Erythroblast (primary cell): Measurements from ENCODE around the gene MRPS14.

ENCODE experiments used
- DNase-seq, 2 experiments: peaks; one replicate each; lab custom pipeline; 2025; lab: John Stamatoyannopoulos, UW
- GATA1 ChIP-seq: IDR thresholded peaks from 2 replicates; pipeline ENCODE4 v1.6.1; 2011; ENCODE audit warnings: low read depth, mild to moderate bottlenecking, control low read depth, low read length, moderate library complexity
- POLR2A ChIP-seq: IDR thresholded peaks from 2 replicates; pipeline ENCODE4 v1.6.1; 2011; ENCODE audit warnings: mild to moderate bottlenecking, low read length

MRPS14 gene

DNA sequence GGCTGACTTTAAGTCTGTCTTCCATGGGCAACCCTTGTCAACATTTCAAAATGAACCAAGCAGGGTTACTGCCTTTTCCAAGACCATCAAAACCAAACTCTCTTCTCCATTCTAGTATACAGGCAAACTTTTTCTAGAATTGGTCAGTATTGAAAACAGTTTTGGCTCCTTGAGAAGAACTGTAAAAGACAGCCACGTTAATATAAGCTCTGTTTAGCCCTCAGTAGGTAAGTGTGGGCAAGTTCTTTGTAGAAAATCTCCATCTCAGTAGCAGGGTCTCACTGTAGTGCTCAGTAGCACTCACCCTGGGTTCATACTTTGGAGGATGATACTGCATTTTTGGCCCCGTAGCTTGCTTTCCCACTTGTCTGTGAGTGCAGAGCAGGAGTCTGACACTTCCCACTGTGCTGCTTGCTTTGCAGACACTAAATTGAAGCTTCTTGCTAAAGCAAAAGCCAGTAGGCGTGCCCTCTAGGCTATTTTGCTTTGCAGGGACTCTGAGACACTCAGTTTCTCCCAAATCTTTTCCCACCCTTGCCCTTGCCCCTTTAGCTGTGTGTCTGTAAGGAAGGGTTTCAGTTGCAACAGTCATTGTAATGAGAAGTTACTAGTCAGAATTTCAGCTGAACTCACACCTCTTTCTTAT, 57.7 kb downstream of the MRPS14 start:
- DNase-seq: peak; percentile 55 to 66

DNA sequence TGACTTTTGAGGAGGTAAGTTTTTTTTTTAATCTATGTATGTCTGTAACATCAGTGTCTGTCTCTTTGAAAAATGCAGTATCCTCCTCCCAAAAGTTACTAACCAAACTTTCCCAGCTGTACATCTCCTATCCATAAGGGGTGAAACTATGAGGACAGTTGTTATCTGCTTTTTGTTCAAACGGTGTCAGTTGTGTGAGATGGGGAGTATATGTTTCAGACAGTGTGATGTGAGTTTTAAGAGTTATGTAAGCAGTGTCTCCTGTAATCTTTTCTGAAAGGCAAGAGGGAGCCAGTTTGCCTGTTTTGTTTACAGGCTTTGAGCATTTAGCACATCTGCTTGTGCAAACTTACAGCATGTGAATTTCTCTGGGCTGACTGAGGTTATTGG, 58.3 kb downstream of the MRPS14 start:
- DNase-seq: peak; percentile 52

More for the DNA sequence above, 57.7 kb downstream of the MRPS14 start:
- peak; percentile 37 for TF ChIP-seq POLR2A
- no peak for TF ChIP-seq GATA1

DNA sequence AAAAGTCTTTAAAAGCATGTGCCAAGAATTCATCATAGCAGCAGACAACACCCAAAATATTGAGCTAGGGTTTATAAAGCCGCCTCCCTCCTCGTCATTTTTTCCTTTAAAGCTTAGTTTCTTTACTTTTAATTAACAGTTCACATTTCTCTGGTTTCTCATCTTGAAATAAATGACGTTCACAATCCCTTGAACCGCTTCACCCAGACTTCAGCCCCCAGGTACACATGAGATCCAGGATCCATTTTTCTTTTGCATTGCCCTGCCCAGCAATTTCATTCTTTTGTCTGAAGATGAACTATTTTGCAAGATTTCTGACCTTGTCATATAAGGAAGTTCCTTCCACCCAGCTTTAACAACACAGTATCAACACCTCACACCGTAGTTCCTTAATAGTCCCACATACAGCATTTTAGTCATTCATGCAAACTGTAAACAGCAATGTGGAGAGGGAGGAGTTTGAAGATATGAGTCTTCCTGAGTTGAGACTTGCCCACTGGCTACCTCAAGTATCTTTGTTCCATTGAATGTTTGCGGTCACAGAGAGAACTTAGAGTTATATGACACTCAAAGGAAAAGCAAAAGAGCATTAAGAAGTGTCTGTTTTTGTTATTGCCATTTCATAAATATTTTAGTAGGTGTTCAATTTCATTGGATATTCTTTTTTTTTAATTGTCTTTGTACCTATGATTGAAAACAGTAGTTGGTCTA, 58.8 kb downstream of the MRPS14 start:
- peak; percentile 68 to 79 for DNase-seq

More for the DNA sequence above, 58.3 kb downstream of the MRPS14 start:
- TF ChIP-seq POLR2A (no peak), GATA1 (no peak)

DNA sequence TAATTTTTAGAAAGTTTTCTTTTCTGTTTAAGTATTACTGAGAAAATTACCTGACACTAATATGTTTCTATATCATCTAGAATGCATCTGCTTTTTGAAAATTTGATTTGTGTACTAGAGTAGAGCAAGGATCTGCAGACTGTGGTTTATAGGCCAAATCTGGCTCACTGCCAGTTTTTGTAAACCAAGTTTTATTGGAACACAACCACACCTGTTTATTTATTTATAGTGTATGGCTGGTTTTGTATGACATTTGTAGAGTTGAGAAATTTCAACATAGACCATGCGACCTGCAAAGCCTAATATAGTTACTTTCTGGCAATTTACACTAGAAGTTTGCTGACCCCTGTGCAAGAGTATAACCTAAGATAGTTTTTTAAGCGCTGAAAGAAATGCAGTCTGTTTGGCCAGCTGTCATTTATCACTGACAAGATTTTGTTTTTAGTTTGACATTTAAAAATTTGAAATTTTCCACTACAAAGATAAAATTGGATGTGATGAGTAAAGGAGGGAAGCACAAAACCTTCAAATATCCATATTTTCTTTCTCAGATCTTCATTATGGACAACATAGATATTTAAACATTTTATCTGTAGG, 59.6 kb downstream of the MRPS14 start:
- DNase-seq: peak; percentile 23 to 44

More for the DNA sequence above, 58.8 kb downstream of the MRPS14 start:
- TF ChIP-seq GATA1: no peak
- TF ChIP-seq POLR2A: peak; percentile 38

More for the DNA sequence above, 59.6 kb downstream of the MRPS14 start:
- TF ChIP-seq GATA1 (no peak), POLR2A (no peak)
